HG03558 (cell line): ENCODE measurements around the gene DDX6.
"Not testable (repeated sequence)": the region's sequence is repeated elsewhere in the genome, so short reads cannot be mapped to it uniquely, and the experiment has no call there.

Experiments used
- ATAC-seq: cut with Tn5 transposase; IDR thresholded peaks from one replicate; pipeline ENCODE4 v1.9.1; 2021; ENCODE audit warnings: moderate number of reproducible peaks; ENCODE audit not compliant: unreplicated experiment; ENCODE audit errors: extremely low read depth

The DDX6 gene

DNA sequence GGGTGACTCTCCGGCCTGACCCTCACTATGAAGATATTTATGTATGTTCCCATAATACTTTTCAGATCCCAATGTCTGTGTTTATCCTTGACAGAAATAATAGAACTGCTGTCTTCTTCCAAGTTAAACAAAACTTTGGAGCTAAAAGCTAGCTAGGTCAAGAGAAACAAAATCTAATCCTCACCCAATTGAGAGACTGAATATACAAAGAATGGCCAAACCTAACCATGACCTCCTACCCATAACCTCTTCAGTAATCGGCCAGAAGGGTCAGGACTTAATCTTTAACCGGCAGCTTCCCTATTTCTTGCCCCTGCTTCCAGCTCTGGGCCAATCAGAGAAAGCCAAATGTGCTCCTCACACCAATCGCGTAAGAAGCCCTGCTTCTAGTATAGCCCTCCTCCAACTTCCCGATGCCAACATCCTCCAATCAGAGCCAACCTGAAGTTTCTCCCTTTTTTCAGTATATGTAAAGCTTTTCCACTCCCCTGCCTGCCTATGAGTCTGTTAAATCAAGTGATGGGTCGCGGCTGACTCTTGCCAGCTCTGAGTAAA lies 1.7 kb upstream of the DDX6 start:
- ATAC-seq: no peak

DNA sequence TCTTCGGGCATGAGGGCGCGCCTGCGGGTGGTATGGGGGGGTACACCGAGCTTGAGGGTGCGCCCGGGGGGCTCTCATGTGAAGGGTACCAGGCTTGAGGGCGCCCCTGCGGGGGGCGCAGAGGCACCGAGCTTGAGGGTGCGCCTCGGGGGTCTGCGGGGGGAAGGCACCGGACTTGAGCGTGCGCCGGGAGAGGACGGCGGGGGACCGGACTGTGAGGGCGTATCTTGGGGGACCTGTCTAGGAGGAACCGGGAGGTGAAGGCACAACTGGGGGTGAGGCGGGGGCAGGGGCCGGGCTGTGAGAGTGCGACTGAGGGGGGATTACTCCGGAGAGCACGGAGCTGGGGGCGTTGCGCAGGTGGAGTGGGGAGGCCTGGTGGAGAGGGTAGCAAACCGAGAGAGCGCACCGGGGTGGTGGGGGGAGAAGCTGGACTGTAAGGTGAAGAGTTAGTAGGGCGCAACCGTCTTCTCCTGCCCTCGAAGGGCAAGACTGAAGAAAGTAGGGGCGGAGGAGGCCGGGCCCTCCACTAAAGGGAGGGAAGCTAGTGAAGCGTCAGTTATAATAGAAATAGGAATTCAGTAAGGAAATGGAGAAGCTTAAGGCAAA lies 1.1 kb upstream of the DDX6 start:
- no peak for ATAC-seq

DNA sequence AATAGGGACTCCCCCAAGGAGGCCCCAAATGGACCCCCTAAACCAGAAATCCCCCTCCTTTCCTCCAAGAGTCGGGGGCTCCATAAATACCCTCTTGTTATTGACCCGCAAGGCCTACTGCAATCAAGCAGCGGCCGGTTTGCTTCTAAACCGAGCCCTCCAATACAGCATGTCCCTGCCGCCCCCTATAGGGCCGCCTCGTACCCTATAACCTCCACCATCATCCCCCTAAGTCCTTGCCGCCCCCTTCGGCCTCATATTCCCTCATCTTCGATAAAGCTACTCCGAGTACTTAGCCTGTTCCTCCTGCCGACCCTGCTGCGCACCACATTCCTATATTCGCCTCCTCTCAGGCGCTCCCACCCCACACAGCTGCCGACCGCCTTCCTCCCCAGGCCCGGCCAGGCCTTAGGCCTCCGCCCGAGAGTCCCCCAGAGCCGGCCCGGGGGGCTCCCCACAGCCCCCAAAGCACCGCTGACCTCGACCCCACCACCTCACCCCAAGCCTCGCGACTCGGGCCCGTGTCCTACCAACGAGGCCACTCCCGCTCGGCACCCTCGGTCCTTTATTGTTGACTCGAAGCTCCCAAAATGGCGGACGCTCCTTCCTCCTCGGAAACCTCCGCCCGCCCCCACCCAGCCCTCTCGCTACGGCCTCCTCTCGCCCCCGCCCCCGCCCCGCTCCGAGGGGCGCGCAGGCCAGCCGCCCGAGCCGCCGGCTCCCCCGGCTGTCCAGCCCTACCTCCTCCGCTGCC lies 430 bp downstream of the DDX6 start:
- no peak for ATAC-seq

DNA sequence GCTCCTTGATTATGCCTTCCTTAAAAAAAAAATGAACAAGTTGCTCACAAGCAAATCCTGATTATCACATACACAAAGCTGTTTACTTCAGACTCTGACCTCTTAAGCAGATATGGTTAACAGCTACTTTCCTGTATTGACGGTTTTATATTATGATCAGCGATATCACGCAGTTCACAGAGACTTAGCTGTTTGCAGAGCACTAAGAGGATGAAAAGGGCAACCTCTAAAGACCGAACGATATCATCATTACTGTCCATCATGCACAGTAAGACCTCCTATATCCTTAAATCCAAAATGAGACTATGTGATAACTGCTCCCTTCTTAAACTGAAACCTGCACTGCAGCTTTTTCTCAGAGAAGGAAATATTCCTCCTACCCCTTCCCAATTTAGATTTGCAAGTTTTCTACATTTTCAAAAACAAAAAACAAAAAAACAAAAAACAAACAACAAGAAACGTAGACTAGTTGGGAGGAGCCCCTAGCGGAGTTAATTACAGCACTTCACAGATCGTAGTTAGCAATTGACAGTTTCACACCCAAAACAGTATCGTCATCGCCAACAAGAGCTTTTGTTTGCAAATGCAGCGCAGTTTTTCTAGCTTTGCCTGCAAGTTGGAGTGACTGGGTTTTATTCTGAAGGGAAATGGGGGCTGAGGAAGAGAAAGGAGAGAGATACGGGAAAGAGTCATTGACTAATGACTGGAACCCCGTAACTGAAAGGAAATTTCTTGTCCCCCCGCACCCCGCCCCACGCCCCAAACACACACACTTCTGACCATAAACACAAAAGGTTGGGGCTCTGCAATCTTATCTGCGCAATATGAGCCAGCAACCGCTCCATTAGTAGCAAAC lies 1.2 kb downstream of the DDX6 start:
- no peak for ATAC-seq

DNA sequence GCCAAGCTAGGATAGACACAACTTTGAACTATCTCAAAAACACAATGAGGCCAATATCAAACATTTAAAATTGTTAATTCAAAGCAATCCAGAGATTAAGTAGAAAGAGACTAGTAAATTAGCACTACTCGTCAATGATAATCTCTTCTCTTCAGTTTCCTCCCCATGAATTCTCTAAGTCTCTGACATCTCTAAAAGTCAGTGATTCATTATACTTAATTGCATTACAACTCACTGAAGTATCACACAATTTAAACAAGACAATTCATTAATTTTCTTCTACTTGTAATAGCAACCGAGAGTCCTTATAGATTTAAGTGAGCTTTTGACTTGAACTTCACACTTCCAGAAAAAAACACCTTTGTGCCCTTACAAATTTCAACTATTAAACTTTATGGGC lies 4.3 kb downstream of the DDX6 start:
- no peak for ATAC-seq

DNA sequence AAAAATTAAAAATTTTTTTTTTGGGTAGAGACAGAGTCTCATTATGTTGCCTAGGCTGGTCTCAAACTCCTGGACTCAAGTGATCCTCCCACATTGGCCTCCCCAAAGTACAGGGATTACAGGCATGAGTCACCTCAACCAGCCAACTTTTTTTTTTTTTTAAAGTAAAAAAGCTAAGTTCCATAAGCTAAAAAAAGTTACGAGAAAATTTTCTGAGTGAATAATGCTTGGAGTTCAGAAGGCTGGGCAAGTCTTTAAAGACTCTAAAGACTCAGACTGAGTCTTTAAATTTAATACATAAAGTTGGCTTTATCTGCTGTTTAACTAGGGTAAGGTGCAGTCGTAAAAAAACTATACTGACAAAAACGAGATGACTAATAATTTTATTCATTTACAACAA lies 5.6 kb downstream of the DDX6 start:
- no peak for ATAC-seq

DNA sequence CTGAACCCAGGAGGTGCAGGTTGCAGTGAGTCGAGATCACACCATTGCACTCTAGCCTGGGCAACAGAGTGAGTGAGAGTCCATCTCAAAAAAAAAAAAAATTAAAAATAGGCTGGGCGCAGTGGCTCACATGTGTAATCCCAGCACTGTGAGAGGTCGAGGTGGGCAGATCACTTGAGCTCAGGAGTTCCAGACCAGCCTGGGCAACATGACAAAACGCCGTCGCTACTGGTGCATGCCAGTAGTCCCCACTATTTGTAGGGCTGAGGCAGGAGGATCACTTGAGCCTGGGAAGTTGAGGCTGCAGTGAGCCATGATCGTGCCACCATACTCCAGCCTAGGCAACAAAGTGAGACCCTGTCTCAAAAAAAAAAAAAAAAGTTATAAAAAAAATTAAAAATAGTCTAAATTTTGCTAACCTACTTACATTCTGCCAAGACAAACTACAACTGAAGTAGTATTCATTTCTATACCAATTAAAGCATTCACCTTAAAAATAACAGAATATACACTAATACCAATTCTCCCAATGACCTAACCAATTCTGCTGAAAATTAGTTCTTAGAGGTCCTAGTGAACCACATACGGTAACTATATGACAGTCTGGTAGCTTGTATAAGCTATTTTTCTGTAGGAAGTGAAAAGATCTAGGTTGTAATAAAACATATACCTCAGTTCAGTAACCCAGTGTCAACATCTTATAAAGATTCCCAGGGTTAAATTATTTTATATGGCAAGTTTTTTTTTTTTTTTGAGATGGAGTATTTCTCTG lies 7.1 kb downstream of the DDX6 start:
- ATAC-seq: no peak

DNA sequence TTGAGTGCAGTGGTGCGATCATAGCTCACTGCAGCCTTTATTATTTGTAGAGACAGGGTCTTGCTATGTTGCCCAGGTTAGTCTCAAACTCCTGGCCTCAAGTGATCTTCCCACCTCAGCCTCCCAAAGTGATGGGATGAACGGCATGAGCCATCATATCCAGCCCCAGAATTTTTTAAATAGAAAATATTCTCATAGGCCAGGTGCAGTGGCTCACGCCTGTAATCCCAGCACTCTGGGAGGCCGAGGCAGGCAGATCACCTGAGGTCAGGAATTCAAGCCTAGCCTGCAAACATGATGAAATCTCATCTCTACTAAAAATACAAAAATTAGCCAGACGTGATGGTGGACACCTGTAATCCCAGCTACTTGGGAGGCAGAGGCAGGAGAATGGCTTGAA lies 7.6 kb downstream of the DDX6 start:
- not testable (repeated sequence) for ATAC-seq

DNA sequence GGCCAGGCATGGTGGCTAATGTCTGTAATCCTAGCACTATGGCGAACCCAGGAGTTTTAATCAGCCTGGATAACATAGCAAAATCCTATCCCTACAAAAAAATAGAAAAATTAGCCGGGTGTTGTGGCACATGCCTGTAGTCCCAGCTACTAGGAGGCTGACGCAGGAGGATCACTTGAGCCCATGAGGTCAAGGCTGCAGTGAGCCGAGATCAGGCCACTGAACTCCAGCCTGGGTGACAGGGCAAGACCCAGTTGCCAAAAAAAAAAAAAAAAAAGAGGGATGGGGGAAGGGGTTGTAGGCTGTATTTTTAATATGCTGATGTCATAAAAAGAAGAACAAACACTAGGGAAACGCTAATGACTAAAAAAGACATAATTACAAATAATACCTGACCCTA lies 12.1 kb downstream of the DDX6 start:
- ATAC-seq: no peak

DNA sequence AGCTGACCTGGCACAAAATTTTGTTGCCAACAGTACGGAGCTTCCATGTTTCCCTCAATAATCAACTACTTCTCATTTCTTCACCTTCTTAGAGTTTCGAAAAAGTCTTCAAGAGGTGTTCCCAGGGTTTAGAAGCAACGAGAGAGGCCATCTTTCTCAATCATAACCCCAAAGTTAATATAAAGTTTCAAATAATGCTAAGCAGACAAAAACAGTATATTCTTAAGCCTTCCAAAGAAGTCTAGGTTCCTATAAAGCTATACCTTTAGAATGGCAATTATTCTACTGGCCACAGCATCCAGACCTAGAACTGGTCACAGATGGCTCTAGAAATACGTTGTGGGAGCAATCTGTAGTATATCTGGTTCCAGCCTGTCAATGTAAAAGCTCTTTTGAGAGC lies 16.9 kb downstream of the DDX6 start:
- no peak for ATAC-seq

DNA sequence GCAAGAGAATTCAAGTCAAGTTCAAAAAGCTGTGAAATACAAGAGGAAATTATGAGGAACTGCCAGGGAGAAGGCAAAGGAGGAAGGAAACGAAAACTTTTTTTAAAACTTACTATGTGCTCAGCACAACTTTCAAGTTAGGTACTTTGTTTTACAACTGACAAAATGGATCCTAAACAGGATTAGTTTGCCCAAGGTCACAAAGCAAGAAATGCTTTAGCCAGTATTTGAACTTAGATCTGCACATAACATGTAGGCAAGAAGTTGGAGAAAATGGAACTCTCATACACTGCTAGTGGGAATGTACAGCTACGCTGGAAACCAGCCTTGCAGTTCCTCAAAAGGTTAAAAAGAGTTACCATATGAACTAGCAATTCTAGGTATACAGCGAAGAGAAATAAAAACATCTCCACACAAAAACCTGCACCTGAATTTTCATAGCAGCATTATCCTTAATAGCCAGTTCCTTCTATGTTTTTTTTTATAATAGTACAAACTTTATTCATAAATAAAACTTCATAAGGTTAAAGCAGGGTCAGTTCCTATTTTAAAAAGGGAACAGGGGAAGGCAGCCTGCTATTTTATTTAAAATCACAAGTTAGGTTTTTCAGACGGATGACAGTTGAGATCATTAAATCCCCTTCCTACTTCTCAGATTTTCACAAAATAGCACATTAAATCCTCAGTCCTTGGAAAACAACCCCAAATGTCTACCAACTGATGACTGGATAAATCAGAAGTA lies 19.2 kb downstream of the DDX6 start:
- no peak for ATAC-seq

DNA sequence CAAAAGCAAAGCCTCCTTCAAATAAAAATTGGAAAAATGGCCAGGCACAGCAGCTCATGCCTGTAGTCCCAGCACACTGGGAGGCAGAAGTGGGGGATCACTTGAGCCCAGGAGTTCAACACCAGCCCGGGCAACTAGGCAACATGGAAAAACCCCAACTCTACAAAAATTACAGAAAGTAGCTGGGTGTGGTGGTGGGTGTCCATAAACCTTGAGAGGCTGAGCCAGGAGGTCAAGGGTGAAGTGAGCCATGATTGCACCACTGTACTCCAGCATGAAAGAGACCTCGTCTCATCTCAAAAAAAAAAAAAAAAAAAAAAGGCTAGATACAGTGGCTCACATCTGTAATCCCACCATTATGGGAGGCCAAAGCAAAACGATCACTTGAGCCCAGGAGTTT lies 22.3 kb downstream of the DDX6 start:
- no peak for ATAC-seq

DNA sequence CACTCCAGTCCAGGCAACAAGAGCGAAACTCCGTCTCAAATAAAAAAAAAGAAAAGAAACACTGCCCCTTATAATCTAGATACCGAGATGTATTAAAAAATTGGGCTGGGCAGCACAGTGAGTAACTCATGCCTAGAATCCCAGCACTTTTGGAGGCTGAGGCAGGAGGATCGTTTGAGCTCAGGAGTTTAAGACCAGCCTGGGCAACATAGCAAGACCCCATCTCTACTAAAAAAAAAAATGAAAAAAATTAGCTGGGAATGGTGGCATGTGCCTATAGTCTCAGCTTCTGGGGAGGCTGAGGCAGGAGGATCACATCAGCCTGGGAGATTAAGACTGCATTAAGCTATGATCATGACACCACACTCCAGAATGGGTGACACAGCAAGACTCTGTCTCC lies 24.9 kb downstream of the DDX6 start:
- no peak for ATAC-seq

DNA sequence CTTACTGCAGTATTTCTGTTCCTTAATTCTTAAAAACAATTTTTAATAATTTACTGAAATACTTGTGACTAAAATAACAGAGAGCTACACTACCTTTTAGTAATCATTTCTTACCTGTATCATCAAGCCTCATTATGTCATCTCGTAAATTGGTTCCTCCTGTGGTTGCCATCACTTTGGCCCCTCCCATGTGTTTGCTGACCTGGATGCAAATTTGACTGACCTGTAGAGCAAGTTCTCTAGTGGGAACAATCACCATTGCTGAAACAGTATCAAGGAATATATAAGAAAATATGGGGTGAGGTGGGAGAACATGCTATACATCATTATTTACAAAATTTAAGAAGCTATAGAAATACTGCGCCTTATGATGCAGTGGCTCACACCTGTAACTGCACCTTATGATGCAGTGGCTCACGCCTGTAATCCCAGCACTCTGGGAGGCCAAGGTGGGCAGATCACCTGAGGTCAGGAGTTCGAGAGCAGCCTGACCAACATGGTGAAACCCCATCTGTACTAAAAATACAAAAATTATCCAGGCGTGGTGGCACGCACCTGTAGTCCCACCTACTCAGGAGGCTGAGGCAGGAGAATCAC lies 25.8 kb downstream of the DDX6 start:
- not testable (repeated sequence) for ATAC-seq

DNA sequence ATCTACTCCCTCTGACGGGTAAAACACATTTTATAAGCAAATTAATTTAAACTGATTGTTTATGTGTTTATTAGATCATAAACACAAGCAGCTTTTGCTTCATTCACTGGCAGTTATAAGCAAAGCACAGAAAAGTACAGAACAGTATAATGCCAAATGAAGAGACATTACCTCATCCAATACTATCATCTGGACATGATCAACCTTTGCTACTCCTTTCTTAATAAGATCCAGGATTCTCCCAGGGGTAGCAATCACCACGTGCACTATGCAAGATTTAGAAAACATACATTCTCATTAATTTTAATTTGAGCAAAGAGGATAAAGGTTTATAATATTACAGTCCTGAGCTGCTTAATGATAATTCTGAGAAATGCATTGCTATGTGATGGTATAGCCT lies 27.9 kb downstream of the DDX6 start:
- no peak for ATAC-seq

DNA sequence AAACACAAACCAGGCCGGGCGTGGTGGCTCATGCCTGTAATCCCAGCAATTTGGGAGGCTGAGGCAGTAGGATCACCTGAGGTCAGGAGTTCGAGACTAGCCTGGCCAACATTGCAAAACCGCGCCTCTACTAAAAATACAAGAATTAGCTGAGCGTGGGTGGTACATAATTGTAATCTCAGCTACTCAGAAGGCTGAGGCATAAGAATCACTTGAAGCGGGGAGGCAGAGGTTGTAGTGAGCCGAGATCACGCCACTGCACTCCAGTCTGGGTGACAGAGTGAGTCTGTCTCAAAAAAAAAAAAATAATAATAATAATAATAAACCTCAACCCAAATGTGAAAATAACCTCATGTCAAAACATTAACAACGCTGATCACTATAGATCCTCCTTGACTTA lies 29.0 kb downstream of the DDX6 start:
- ATAC-seq: not testable (repeated sequence)

DNA sequence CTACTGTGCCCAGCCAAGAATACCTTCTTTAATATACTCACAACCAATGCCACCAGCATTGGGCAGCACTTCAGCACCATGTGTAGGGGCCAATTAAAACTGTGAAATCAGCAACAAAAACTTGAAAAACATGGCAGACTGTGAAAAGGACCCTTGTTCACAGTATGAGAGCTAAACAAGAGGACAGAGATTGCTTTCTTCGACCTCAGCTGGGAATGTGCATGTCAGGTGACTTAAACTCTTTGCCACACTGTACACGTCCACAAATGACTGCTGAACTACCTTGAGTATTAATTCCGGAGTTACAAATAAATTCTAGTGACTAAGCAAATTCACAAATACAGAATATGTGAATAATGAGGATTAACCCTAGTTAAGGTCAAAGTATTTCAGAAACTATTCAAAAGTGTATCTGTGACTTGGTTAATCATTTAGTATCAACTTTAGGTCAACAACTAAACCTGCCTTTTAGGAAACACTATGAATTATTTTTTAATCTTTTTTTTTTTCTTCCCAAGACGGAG lies 33.0 kb downstream of the DDX6 start:
- no peak for ATAC-seq

DNA sequence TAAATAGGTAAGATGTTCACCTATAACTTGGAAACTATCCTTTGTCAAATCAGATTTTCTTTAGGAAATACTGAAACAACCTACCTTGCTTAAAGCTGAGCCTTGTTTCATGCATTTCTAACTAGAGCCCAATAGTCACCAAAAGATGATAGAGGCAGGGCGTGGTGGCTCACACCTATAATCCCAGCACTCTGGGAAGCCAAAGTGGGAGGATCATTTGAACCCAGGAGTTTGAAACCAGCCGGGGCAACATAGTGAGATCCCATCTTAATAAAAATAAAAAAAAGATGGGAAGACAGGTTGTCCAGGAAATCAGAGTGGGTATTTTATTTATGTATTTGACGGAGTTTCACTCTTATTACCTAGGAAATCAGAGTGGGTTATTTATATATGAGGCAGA lies 38.3 kb downstream of the DDX6 start:
- no peak for ATAC-seq

DNA sequence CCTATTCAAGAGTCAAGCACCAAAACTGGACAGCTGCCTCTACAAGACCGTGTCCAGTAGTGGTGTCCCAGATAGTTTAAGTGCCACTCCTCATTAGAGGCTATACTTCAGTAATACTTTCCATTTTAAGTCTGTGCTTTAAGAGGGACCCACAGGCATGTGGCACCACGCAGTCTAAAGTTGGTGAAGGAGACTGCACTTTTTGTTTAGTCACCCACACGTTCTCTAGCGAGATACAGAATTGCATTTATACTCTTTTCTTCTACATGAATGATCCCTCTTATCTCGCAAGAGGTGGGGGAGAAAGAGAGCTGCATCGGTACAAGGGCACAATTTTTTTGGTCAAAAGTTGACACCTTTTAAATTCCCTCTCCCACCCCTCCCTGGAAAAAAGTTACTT lies 41.5 kb downstream of the DDX6 start:
- no peak for ATAC-seq
